Muscle layer of duodenum (tissue), 2 donors: ENCODE data around the gene NDC1.

Source experiments
- H3K27ac ChIP-seq: one replicate; pipeline ENCODE4 v1.7.0; 2013; ENCODE audit warnings: mild to moderate bottlenecking, low read length
- H3K27me3 ChIP-seq: one replicate; pipeline ENCODE4 v1.7.0; 2013; ENCODE audit warnings: low read depth, mild to moderate bottlenecking, control low read depth, low read length
- H3K36me3 ChIP-seq, 2 donors: one replicate each; pipeline ENCODE4 v1.7.0; 2013; ENCODE audit warnings: low read length in 2 of 2, control low read depth in 1 of 2, mild to moderate bottlenecking in 1 of 2; ENCODE audit not compliant: insufficient read depth in 2 of 2, control insufficient read depth in 1 of 2
- H3K4me1 ChIP-seq, 2 donors: one replicate each; pipeline ENCODE4 v1.7.0; 2013; ENCODE audit warnings: low read length in 2 of 2, mild to moderate bottlenecking in 2 of 2, control low read depth in 1 of 2, moderate library complexity in 1 of 2; ENCODE audit not compliant: insufficient read depth in 2 of 2, control insufficient read depth in 1 of 2
- H3K4me3 ChIP-seq, 2 donors: one replicate each; pipeline ENCODE4 v1.7.0; 2013; ENCODE audit warnings: low read length in 2 of 2, low read depth in 1 of 2, mild to moderate bottlenecking in 1 of 2
- H3K9me3 ChIP-seq, 2 donors: one replicate each; pipeline ENCODE4 v1.7.0; 2013; ENCODE audit warnings: low read length in 2 of 2, control low read depth in 1 of 2, mild to moderate bottlenecking in 1 of 2; ENCODE audit not compliant: control insufficient read depth in 1 of 2
- donor health status: healthy.

Gene NDC1

DNA sequence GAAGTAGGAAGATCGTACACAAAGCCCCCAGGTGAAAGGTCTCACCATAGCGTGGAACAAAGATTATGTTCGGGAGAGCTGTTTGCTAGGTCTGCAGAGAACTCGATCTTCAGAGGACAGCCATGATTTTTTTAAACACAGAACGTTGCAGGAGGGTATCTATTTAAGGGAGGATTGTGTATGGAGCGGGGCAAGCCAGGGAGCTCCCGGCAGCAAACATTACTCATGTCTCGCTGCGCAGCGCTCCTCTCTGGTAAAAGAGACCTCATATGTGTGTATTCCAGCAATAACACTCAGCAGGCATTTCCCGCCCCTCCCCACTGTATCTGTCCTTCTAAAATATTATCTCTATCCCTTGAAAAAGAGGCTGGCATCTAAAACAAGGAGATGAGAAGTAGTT, 101.8 kb downstream of the NDC1 start:
- Histone ChIP-seq H3K9me3 (no peaks in the 10 kb centered on the region), H3K27ac (no peak overlapping the region), H3K36me3 (peaks cover 0 to 6% of the 10 kb centered on the region in 2 donors), H3K4me3 (no peak overlapping the region), H3K4me1 (peaks cover 5 to 17% of the 10 kb centered on the region in 2 donors), H3K27me3 (peaks cover 7% of the 10 kb centered on the region)

DNA sequence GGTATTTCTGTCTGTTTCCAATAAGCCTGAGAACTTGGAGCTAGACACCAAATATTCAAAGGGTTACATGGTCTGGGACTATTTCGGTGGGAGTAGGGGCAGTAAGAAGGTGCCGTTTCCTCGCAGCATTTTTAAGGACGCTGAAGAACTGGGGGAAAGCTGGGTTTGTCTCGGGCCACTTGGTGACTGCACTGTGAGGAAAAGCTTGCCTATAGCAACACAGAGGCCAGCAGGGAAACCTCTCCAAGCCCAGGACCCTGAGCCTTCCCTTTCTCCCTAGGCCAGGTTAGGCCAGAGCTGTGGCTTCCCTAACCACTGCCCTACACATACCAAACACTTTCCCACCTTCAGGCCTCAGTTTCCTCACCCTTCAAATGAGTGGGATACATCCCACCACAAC, 102.4 kb downstream of the NDC1 start:
- H3K36me3 ChIP-seq = peaks cover 0 to 6% of the 10 kb centered on the region in 2 donors
- no peak overlapping the region for H3K4me3 ChIP-seq
- H3K9me3 ChIP-seq = no peaks in the 10 kb centered on the region
- no peak overlapping the region for H3K27ac ChIP-seq
- peaks cover 7% of the 10 kb centered on the region for H3K27me3 ChIP-seq
- H3K4me1 ChIP-seq = peaks cover 5 to 17% of the 10 kb centered on the region in 2 donors

DNA sequence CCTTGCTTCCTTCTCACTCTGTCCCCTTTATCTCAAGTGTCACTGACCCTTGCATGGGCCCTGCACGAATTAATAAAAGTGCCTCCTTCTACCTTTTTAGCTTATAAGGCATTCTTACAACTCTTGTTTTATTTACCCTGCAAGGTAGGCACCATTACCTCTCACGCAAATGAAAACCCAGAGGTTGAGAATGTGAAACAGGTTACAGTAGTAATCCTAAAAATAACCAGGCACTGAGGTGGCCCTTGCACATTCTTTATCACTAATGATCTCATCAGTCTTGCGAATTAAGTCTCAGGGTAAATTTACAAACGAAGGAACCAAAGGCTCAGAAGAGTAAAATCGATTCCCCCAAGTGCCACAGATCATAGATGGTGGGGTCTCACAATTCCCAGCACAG, 102.8 kb downstream of the NDC1 start:
- H3K27me3 ChIP-seq = peaks cover 7% of the 10 kb centered on the region
- peaks cover 0 to 6% of the 10 kb centered on the region in 2 donors for H3K36me3 ChIP-seq
- H3K4me1 ChIP-seq = peaks cover 5 to 17% of the 10 kb centered on the region in 2 donors
- H3K4me3 ChIP-seq = no peak overlapping the region
- H3K27ac ChIP-seq = no peak overlapping the region
- no peaks in the 10 kb centered on the region for H3K9me3 ChIP-seq

DNA sequence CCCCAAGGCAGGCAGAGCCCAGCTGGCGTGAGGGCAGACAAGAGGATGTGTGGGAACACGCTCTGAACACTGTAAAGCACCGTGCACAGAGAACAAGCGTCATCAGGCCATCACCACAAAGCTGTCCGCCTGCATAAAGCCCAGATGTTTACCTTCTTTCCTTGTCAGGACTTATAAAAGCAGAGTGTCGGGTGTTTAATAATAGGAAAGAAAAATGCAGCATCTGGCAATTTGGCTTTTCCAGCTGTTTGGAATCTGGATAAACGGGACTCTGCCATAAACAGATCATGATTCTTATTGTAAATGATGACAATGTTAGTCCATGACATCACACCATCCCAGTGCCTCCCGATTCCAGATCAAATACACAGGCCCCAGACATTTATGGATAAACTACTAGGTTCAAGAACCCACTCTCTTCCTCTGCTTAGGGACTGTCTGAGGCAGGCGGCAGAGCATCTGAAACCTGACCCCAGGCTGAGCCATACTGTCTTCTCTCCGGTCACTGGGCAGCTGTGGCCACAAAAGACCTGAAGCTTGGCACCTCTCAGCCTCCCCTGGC, 103.4 kb downstream of the NDC1 start:
- Histone ChIP-seq H3K36me3 (peaks cover 0 to 6% of the 10 kb centered on the region in 2 donors), H3K9me3 (no peaks in the 10 kb centered on the region), H3K4me3 (no peak overlapping the region), H3K27me3 (peaks cover 3% of the 10 kb centered on the region), H3K4me1 (peaks cover 3 to 13% of the 10 kb centered on the region in 2 donors), H3K27ac (no peak overlapping the region)

DNA sequence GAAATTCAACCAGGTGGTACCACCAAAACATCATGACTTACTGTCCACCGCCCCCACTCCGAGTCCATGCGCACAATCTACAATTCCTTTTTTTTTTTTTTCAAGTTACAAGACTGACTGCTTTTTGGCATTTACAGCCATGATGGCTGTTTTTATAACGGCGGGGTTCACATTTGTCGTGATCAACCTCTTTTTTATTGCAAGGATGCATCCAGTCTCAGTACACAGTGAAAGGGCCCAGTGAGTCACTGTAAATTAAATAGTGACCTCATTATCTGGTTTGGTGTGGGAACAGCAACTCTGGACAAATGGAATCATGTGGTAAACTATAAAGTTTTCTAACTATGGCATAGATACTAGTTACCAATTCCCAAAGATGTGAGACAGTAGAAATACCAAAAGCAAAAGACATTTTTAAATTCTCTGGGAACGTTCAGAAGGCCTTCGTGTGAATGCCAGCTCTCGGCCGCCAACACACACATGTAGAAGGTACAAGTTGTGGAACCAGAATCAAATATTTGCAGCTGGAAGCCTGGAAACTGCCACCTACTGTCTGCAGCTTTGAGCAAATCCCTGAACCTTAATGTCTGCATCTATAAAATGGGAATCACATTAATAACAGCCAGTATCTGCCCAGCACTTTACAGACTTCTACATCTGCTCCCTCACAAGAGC, 104.0 kb downstream of the NDC1 start:
- Histone ChIP-seq H3K4me1 (peaks cover 0 to 10% of the 10 kb centered on the region in 2 donors), H3K9me3 (no peaks in the 10 kb centered on the region), H3K36me3 (peaks cover 0 to 6% of the 10 kb centered on the region in 2 donors), H3K27ac (no peak overlapping the region), H3K27me3 (no peaks in the 10 kb centered on the region), H3K4me3 (no peak overlapping the region)

DNA sequence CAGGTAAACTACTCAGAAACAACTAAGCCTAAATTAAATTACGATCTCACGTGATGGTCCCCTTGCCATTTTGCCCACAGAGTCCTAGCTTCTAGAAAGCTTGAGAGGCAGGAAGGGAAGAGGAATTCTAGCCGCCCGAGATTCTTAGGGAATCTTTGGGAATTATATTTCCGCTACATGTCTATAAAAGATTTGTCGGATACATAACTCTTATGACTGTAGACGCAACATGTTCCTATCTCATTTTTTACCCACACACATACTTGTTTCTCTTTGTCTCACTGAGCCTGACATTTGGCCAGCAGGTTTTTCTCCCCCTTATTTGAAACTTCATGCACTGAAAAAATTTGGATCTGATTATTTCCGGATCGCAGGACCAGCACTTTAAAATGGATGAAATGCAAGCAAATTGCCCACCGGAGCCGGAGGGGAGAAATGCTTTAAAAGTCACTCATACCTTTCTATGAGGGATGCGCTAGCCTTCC, 104.6 kb downstream of the NDC1 start:
- H3K27me3 ChIP-seq = no peaks in the 10 kb centered on the region
- H3K9me3 ChIP-seq = no peaks in the 10 kb centered on the region
- peaks cover 0 to 6% of the 10 kb centered on the region in 2 donors for H3K36me3 ChIP-seq
- peaks cover 0 to 6% of the 10 kb centered on the region in 2 donors for H3K4me1 ChIP-seq
- H3K4me3 ChIP-seq = no peak overlapping the region
- no peak overlapping the region for H3K27ac ChIP-seq

DNA sequence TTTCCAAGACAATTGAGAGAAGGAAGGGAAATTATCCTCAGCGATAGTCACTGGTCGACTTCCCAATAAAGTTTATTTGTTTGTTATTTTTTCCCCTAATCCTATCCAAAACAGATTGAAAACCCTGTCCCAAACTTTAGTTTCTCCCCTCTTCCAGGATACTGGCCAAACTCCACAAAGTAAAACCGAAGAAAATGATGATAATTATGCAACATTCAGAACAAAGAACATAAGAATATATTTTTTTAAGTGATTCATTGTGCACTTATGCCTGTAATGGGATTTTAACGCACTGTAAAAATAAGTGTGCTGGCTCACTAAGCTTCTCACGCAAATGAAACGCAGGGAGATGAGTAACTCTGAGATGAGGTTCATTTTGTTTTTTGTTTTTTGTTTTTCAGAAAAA, 105.2 kb downstream of the NDC1 start:
- H3K27me3 ChIP-seq = no peaks in the 10 kb centered on the region
- no peaks in the 10 kb centered on the region for H3K9me3 ChIP-seq
- no peak overlapping the region for H3K4me3 ChIP-seq
- H3K27ac ChIP-seq = no peak overlapping the region
- peaks cover 0 to under 1% of the 10 kb centered on the region in 2 donors for H3K4me1 ChIP-seq
- peaks cover 0 to 6% of the 10 kb centered on the region in 2 donors for H3K36me3 ChIP-seq

DNA sequence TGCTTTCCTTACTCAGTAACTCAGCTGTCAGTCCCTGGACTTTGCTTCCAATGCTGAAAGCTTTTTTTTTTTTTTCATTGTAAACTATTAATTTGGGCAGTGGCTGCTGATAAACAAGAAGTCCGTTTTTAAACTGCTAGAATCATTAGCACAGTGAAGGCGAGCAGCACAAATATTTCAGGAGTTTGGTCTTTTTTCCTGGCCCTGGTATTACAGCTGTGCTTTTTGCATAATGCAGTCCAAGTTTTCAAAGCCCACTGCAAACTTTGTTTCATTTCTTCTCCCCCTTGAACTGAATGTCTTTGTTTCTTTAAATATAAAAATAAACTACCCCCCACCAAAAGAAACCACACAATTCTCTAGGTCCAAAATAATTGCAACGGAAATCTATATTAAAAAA, 105.7 kb downstream of the NDC1 start:
- Histone ChIP-seq H3K4me3 (no peak overlapping the region), H3K9me3 (no peaks in the 10 kb centered on the region), H3K27ac (no peak overlapping the region), H3K4me1 (no peaks in the 10 kb centered on the region), H3K36me3 (peaks cover 0 to 6% of the 10 kb centered on the region in 2 donors), H3K27me3 (no peaks in the 10 kb centered on the region)

DNA sequence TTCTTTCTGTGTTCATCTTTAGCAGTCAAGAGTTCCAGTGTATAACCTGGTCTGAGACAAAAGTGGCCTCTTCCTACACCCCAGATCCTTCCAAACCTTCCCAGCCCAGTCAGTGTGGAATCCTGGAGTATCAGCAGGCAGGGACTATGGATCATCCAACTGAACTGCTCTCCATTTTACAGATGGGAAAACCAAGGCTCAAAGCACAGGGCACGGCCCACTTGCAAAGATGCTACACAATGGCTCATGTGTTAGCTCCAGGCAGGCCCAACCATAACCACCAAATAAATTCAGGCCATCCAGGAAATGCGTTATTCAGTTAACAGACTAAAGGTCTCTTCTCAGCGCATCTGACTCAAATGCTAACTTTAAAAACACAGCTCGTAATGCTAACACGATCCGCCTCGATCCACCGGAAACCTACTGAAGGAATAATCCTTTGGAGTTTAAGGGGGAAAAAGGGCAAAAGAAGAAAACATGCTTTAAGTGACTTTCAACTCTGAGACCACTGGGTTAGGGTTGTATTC, 106.3 kb downstream of the NDC1 start:
- H3K4me1 ChIP-seq = no peaks in the 10 kb centered on the region
- H3K36me3 ChIP-seq = peaks cover 0 to 6% of the 10 kb centered on the region in 2 donors
- H3K4me3 ChIP-seq = no peak overlapping the region
- no peaks in the 10 kb centered on the region for H3K9me3 ChIP-seq
- H3K27me3 ChIP-seq = no peaks in the 10 kb centered on the region
- no peak overlapping the region for H3K27ac ChIP-seq

DNA sequence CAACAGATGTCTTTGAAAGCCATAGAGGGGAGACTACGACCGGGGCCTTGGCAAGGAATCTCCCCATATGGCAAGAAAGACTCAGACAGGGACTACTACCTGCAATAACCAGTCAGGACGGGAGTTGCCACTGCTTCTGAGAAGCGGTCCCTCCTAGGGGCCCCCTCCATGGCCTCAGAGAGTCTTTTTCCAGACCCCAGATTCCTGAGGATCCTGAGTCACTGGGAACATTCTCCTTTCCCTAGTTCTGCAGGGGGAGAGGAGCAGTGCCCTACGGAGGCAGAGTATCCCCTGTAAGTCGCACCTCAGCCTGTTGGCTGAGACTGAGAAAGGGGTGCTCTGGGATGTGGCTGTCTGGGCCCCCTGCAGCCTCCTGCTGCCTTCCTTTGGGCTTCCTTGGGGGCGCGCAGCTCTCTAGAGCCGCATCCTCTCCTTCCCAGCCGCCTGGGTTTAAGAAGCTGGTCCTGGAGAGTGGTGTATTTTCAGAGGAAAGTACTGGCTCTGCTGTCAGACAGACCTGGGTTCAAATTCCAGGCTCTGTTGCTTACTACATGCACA, 107.0 kb downstream of the NDC1 start:
- H3K4me3 ChIP-seq = no peak overlapping the region
- H3K27me3 ChIP-seq = no peaks in the 10 kb centered on the region
- H3K9me3 ChIP-seq = no peaks in the 10 kb centered on the region
- H3K4me1 ChIP-seq = no peaks in the 10 kb centered on the region
- no peak overlapping the region for H3K27ac ChIP-seq
- H3K36me3 ChIP-seq = peaks cover 0 to 6% of the 10 kb centered on the region in 2 donors

DNA sequence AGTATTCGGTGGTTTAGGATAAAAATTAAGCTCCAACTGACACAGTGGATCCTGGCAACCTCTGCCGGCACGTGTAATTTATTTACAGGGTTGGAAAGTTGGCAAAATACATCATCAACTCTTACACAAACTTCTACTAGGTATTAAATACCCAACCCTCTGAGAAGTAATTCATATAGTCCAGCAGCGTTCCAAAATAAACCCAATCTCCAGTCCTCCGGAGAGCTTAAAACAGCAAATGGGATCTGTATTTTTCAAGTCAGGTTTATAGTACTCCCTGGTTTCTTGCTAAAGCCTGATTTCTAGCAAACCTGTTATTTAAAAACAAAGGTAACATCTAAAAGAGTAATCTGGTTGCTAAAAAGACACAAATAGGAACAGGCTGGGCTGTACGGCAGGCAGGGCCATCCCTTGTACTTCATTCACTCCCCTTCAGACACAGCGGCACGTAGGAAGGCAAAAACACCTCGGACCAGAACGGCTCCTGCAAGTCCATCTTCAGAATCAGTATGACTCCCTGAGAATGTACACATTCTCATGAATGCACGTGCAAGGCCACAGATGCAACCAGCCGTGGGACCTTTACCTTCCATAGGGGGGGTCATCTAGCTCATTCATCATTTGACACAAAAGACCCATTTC, 107.8 kb downstream of the NDC1 start:
- no peaks in the 10 kb centered on the region for H3K9me3 ChIP-seq
- H3K27ac ChIP-seq = no peak overlapping the region
- no peaks in the 10 kb centered on the region for H3K4me1 ChIP-seq
- no peaks in the 10 kb centered on the region for H3K27me3 ChIP-seq
- peaks cover 0 to 6% of the 10 kb centered on the region in 2 donors for H3K36me3 ChIP-seq
- no peak overlapping the region for H3K4me3 ChIP-seq
